Endometrium (tissue), 2 donors: ENCODE measurements around the gene MAPK8IP1.
"Not testable (repeated sequence)": the region's sequence is repeated elsewhere in the genome, so short reads cannot be mapped to it uniquely, and the experiment has no call there.

Source experiments
- FAIRE-seq: peaks from 2 replicates; lab custom pipeline; 2012; peaks lifted over from hg19 to GRCh38; lab: Jason Lieb, UNC
- donor health status: control.
- donor health status: control.

MAPK8IP1 gene

DNA sequence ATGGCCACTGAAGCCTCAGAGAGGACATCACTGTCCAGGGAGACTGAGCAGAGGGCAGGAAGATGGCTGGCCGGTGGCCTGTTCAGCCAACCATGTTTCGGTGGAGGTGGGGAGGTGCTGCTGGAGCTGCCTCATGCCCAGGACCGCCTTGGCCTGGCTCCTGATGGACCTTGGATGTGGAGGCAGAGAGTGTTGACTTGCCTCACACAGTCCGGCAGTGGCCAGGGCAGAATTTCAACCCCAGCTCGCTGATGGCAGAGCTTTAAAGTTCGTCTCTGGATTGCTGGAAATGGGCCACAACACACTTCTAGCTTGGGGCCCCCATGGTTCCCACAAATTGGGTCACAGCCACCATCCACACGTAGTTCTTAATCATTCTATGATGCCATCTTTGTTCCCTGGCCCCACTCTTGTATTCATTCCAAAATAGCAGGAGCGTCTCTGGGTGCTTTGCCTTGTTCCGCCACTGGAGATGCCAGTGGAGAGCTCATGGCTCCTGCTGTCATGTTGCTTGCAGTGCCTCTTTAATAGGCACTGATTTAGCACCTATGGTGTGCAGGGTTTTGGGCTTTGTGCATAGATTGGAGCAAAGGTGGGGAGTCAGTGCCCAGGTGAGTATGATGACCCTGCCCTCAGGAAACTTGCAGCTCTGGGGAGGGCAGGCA lies 5.6 kb downstream of the MAPK8IP1 start:
- FAIRE-seq: no peak

DNA sequence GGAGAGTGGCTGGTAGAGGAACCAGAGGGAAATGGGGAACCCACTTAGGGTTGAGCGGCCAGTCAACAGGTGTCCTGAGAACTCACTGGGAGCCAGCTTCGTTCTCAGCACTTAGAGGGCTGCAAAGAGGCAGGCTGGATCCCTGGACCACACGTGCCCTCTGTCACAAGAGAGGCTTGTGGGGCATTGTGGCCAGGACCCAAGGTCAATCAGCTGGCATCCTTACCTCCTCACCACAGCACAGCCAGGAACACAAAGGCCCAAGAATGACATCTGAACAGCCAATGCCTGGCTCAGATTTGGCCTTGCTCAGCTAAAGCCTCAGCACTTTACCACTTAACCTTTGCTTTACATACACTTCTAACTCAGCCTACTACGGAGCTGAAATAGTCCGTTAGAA lies 7.4 kb downstream of the MAPK8IP1 start:
- FAIRE-seq: no peak

DNA sequence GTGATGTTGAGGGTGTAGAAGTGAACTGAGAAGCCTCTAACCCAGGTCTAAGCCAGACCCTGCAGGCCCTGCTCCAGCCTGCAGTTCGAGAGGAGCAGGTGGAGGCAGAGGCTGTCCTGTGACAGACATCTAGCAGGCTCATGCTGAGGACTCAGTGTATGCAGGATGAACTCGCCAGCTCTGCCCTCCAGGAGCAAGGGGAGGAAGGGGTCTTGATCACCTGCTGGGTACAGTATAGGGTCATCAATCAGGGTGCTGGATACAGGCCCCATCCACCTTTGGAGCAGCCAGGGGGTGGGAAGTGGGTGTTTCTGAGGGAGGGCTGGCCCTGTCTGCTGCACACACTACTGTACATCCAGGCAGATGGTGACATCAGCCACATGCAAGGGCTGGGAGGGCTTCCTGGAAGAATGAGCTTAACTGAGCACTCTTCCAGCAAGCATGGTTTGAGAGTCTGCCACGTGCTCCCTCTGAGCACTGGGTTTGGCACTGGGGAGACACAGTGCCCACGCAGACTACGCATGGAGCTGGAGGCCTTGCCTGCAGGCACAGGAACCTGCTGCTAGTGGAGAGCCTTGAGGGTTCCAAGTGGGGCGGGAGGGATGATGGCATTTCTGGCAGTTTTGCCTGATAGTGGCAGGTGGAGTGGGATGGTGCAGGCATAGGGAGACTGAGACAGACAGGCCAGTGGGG lies 9.2 kb downstream of the MAPK8IP1 start:
- no peak for FAIRE-seq

DNA sequence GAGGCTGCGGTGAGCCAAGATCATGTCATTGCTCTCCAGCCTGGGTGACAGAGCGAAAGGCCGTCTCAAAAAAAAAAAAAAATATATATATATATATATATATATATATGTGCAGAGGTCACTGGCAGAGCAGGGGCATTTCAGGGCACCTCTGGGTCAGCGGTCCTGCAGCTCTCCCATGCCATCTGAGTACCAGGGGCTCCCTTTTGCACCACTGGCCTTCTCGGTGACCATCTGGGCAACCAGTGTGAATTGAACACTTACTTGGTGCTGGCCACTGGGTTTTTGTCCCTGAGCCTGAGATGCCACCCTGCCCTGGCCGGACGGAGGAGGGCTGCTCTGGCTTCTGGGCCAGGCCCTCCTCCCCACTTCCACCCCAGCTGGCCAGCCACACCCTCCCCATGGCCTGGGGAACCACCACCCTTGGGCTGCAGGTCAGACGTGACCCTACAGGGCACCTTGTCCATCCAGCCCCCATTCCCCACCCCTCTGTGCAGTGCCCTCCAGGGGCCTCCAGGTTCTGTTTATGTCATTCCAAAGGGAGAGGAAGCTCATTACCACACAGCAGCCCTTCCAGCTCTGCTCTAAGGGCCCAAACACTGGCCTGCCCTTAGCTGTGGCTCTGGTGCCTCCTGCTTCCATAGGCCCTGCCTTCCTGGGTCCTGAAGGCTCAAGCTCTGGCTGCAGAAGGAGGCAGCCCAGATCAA lies 10.3 kb downstream of the MAPK8IP1 start:
- no peak for FAIRE-seq

DNA sequence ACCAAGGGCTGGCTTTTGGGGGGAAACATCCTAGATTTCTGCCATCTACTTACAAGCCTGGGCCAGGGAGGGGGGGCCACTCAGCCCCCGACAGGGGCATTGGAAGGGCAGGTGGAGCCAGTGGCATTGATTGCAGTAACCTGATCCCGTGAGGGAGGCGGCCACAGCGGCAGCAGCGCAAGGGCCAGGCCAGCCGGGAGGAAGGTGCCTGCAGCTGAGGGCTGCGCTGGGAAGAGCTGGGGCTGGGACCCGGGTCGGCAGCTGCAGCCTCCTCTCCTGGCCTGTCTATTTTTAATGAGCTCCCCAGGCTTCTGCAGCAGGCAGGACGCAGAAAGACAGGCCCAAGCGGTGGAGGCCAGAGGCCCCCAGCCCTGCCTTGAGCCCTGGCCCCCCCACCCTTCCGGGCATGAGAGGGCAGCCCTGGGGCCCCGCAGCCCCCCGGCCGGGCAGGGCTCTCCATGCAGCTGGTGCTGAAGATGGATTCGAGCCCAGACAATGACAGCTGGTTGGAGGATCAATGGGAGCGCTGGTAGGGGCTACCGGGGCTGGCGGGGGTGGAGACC lies 11.1 kb downstream of the MAPK8IP1 start:
- no peak for FAIRE-seq

DNA sequence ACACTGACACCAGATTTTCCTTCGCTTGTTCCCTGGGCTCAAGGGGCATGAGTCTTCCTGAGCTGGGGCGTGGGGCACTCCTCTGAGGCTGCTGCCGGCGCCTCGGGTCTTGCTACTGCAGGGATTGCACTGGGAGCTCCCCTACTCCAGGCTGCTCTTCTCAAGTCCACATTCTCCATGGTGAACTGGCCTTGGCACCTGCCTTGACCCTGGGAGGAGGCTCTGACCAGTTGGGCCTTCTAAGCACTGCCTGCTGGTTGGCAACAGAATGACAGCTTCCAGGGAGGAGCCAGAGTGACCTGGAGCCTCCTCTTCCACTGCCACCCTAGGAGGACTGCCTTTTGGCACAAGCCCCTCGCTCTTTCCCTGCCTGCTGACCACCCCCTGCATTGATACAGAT lies 12.1 kb downstream of the MAPK8IP1 start:
- no peak for FAIRE-seq

DNA sequence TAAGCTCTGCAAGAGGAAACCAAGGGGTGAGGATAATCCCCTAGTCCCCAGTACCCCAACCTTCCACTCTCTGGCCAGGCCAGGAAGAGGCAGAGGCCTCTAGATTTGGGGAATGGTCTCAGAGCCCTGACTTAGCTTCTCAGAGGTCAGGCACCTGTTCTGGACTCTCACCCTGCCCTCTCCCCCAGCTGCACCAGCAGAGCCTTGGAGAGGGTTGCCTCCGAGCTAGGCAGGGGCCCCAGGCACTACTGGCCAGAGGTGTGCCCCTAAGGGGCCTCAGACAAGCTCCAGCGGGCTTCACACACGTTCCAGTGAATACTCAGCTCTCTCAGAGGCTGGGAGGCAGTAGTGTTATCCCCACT lies 13.6 kb downstream of the MAPK8IP1 start:
- FAIRE-seq: no peak

DNA sequence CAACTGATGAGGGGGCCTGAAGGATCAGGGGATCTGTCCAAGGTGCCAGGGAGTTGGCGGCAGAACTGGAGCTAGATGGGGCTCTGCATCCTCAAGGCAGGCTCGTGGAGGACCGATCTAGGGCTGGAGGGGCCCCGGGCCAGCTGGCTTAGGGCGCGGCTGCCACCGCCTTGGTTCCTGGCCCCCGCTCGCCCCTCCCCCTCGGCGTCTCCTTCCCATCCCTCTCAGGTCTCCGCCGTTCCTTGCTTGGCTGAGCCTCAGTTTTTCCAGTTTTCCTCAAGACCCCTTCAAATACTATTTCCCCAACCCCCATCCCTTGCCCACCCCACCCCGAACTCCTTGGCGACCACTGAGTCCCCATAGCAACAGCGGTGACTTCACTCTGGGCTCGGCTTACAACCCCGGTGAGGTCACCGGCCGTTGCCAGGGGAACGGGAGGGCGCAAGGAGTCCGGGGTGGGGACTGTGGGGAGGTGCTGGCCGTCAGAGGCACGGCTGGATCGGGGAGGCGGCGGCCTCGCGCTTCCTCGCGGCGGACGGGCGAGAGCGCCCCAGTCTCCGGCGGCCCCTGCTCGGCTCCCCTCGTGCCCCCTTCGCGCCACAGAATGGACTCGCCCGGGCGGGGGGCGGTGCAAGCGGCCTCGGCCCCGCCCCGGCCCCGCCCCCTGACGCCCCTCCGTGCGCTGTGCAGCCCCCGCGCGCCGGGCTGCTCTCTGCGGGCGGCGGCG lies 14.2 kb downstream of the MAPK8IP1 start:
- no peak for FAIRE-seq

DNA sequence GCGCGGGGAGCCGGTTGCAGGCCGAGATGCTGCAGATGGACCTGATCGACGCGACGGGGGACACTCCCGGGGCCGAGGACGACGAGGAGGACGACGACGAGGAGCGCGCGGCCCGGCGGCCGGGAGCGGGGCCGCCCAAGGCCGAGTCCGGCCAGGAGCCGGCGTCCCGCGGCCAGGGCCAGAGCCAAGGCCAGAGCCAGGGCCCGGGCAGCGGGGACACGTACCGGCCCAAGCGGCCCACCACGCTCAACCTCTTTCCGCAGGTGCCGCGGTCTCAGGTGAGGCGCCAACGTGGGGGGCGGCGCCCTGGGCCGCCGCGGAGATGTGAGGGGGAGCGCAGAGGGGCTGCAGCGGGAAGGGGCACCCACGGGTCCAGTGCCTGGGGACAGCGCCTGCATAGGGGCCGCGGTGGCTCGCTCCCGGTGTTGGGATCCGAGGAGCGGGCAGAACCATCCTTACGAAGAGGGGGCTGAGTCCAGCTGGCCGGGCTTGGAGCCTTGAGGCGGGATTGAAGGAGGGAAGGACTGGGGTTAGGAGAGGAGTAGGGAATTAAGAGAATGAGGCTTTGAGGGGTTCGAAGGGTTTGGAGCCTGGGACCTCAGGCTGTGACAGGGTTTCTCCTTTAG lies 14.8 kb downstream of the MAPK8IP1 start:
- FAIRE-seq: not testable (repeated sequence)

DNA sequence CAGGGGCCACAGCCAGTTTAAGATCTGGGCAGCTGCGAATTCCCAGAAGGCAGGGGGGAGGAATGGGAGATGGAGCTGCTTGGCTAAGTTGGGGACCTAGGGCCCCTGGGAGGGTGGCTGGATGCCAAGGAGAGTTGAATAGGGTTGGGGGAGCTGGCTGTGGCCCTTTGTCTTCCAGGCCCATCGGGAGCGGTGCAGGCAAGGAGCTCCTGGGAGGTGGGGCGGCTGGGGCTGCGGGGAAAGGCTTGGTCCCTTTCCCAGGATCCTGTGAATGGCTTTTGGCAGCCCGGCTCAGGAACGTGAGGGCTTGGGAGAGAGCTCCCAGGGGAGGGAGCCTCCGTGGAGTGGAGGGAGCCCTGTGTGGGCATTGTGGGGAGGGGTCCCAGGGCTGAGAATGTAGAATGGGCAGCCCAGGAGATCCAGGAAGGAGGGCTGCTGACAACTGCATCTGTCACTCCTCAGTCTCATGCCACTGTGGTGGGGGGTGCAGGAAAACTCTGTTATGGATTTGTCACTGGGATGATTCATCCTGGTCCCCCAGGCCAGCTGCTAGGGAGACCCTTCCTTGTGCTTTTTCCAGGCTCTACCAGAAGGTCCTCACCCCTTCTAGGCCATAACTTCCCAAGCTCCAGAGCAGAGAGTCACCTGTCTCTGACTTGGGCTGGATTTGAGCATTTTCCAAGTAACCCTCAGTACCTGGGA lies 15.6 kb downstream of the MAPK8IP1 start:
- no peak for FAIRE-seq

DNA sequence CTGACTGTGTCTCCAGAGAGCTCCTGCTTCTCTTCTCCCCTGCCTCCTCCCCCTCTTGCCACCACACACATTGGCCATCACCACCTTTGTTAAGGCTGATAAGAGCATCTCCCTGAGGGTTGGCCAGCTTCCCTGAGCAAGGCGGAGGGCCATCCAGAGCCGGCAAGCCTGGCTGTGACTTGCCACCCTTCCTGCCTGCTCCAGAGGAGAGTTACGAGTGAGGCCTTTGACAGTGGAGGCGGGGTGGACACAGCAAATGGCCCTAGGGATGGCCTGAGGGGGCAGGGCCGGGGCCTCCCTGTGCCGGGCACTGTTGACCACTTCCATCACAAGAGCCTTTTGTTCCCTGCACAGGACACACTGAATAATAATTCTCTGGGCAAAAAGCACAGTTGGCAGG lies 16.2 kb downstream of the MAPK8IP1 start:
- no peak for FAIRE-seq

DNA sequence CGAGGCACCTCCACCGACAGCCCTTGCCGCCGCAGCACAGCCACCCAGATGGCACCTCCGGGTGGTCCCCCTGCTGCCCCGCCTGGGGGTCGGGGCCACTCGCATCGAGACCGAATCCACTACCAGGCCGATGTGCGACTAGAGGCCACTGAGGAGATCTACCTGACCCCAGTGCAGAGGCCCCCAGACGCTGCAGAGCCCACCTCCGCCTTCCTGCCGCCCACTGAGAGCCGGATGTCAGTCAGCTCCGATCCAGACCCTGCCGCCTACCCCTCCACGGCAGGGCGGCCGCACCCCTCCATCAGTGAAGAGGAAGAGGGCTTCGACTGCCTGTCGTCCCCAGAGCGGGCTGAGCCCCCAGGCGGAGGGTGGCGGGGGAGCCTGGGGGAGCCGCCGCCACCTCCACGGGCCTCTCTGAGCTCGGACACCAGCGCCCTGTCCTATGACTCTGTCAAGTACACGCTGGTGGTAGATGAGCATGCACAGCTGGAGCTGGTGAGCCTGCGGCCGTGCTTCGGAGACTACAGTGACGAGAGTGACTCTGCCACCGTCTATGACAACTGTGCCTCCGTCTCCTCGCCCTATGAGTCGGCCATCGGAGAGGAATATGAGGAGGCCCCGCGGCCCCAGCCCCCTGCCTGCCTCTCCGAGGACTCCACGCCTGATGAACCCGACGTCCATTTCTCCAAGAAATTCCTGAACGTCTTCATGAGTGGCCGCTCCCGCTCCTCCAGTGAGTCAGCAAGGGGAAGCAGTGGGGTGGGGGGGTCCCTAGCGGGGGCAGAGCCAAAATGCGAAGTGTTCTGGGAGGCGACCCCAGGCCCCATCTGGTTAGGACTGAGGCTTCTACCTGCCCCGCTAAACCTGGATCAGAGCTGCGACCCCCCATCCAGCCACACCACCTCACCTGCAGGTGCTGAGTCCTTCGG lies 17.3 kb downstream of the MAPK8IP1 start:
- no peak for FAIRE-seq

DNA sequence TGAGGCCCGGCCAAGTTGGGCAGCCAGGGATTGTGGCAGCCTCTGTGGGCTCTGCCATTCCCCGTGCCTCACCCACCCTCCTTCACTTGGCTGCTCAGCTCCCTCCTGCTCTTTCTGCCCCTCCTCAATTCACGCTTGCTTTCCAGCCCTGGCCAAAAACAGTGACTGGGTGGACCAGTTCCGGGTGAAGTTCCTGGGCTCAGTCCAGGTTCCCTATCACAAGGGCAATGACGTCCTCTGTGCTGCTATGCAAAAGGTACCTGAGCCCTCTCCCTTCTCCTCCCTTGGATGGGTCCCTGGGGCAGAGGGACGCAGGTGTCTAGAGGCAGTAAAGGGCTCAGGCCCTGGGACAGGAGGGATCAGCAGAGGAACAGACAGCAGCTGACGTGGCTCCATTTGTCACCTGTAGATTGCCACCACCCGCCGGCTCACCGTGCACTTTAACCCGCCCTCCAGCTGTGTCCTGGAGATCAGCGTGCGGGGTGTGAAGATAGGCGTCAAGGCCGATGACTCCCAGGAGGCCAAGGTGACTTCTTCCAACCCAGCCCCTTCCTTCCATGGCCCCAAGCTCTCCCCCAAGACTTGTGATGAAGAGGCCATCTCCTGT lies 19.0 kb downstream of the MAPK8IP1 start:
- no peak for FAIRE-seq

DNA sequence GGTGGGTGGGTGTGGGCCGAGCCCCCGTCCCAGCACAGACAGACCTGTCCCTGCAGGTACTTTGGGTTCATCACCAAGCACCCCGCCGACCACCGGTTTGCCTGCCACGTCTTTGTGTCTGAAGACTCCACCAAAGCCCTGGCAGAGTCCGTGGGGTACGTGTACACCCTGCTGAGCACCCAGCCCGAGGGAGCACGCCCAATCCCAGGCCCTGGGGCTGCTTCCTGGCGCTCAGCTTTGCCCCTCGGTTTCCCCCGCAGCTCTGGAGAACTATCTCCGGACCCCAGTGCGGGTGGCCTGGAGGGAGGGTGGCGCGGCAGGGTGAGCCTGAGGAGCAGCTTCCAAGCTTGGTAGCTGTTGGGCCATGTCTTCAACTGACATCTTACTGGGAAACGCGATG lies 19.6 kb downstream of the MAPK8IP1 start:
- no peak for FAIRE-seq

DNA sequence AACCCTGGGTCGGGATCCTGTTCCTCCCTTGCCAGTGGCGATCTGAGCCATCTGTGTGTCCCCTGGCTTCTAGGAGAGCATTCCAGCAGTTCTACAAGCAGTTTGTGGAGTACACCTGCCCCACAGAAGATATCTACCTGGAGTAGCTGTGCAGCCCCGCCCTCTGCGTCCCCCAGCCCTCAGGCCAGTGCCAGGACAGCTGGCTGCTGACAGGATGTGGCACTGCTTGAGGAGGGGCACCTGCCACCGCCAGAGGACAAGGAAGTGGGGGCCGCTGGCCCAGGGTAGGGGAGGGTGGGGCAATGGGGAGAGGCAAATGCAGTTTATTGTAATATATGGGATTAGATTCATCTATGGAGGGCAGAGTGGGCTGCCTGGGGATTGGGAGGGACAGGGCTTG lies 20.1 kb downstream of the MAPK8IP1 start:
- not testable (repeated sequence) for FAIRE-seq

DNA sequence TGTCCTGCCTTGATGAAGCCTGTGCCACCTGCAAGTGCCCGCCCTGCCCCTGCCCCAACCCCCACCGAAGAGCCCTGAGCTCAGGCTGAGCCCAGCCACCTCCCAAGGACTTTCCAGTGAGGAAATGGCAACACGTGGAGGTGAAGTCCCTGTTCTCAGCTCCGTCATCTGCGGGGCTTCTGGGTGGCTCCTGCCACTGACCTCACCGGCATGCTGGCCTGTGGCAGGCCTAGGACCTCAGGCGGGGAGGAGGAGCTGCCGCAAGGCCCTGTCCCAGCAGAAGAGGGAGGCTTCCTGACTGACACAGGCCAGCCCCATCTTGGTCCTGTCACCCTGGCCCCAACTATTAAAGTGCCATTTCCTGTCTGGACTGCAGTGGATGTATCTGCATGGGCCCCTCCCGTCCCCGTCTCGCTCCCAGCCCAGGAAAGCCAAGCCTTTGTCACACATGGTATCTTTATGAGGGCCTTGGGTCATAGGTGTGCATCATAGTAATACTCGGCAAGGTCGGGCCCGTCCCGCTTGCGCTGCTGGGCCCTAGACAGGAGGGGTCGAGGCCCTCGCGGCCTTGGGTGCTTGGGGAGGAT lies 20.7 kb downstream of the MAPK8IP1 start:
- no peak for FAIRE-seq

DNA sequence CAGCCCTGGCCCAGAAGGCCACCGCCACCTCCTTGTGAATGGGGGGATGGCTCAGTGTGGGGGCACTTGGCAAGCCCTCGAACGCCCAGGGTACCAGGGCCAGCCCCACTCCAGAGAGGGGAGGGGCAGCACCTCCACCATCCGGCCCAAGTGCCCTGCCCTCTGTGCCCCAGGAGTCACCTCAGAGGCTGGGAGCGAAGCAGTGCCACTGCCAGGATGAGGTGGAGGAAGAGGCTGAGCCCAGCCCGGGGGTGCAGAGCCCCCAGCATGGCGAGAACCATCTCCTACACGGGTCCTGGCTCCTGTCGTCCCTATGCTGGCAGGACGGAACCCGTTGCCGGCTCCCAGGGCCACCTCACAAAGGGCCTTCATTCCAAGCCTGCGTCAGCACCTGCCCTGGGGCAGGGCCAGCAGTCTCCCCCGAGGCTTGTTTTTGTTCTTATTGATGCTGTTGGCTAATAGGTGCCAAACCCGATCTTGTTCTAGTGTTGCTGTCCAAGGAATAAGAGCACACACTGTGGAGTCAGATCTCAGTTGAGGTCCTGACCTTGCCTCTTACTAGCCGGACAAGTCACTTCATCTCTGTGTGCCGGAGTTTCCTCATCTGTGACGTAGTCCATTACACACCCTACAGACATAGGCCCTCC lies 21.6 kb downstream of the MAPK8IP1 start, which contains the start of gene FREY1:
FREY1 (minus strand) TSS at position 307 of the 647 bp plus-strand sequence; CDS start at position 281, 26 bp downstream.
- no peak for FAIRE-seq

DNA sequence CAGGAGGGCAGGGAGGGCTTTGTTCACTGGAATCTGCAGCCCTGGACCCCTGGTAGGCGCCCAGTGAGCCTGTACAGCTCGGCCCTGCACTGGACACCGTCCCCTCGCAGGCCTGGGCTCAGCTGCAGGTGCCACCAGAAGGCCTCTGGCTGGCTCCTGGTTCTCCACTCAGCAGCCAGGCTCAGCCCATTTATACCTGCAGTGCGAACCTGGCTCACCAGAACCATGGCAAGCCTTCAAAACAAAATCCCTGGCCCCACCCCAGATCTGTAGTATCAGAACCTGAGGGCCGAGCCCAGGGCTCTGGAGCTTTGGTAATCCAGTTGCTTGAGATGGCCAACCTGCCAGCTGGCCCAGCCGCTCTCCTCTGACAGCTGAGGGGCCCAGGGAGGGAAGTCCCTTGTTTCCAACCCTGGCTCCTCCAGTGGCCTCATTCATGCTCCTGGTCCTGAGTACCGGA lies 22.5 kb downstream of the MAPK8IP1 start:
- FAIRE-seq: no peak
